AG10803 (cell line): ENCODE data around the gene LPAR2.

Experiments
- DNase-seq: peaks from one replicate; pipeline ENCODE4 v3.0.0; 2010; ENCODE audit warnings: low read depth
- H3K4me3 ChIP-seq: 2 replicates; pipeline ENCODE4 v1.5.1; 2011; ENCODE audit warnings: mild to moderate bottlenecking, low read length, control low read depth
- TF ChIP-seq, protein P1 (sequence below): conservative IDR thresholded peaks from 2 replicates; pipeline ENCODE4 v1.5.1; 2011; ENCODE audit warnings: mild to moderate bottlenecking, low read length, control low read depth, inconsistent platforms

The LPAR2 gene

DNA sequence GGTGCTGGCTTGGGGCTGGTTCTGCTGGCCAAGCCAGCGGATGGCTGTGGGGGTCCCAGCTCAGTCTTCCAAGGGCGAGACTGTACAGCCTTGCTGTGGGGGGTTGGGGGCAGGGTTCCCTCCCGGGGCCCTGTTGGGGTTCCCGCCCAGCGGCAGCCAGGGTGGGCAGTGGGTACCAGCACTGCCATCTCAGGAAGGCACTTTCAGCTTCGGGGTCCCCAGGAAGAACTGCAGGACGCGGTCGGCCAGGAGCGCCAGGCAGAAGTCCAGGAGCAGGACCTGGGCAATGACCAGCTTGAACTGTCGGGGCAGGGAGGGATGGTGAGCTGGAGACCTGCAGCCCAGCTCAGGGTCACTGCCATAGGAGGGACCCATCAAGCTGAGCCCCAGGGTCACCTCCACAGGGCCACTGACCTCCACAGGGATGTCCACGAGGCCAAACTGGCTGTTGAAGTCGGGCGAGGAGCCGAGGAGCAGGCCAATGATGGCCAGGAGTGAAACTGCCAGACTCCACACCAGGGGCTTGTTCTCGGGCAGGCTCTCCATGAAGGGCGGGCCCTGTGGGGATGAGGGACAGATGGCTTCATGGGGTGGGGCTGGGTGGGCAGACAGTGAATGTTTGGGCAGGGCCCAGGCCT lies 17.3 kb upstream of the LPAR2 start:
- no peak for DNase-seq
- TF ChIP-seq, protein P1, sequence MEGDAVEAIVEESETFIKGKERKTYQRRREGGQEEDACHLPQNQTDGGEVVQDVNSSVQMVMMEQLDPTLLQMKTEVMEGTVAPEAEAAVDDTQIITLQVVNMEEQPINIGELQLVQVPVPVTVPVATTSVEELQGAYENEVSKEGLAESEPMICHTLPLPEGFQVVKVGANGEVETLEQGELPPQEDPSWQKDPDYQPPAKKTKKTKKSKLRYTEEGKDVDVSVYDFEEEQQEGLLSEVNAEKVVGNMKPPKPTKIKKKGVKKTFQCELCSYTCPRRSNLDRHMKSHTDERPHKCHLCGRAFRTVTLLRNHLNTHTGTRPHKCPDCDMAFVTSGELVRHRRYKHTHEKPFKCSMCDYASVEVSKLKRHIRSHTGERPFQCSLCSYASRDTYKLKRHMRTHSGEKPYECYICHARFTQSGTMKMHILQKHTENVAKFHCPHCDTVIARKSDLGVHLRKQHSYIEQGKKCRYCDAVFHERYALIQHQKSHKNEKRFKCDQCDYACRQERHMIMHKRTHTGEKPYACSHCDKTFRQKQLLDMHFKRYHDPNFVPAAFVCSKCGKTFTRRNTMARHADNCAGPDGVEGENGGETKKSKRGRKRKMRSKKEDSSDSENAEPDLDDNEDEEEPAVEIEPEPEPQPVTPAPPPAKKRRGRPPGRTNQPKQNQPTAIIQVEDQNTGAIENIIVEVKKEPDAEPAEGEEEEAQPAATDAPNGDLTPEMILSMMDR, result no peak
- no peak overlapping the region for H3K4me3 ChIP-seq

DNA sequence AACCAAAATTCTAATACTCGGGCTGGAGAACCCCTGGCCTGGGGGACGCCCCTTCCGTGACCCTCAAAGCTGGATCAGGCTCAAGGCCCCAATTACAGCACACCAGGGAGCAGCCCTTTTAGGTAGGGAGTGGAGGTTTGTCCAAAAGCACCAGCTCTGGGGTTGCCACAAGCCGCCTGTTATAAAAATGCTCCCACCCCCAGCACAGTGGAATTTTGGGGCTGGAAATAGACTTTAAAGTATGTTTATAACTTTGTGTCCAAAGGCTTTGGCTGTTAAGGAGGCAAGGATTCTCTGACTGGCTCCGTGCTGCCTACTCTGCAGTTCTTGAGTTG lies 16.0 kb upstream of the LPAR2 start:
- H3K4me3 ChIP-seq, result no peak overlapping the region
- TF ChIP-seq, protein P1, result no peak
- DNase-seq, result no peak

DNA sequence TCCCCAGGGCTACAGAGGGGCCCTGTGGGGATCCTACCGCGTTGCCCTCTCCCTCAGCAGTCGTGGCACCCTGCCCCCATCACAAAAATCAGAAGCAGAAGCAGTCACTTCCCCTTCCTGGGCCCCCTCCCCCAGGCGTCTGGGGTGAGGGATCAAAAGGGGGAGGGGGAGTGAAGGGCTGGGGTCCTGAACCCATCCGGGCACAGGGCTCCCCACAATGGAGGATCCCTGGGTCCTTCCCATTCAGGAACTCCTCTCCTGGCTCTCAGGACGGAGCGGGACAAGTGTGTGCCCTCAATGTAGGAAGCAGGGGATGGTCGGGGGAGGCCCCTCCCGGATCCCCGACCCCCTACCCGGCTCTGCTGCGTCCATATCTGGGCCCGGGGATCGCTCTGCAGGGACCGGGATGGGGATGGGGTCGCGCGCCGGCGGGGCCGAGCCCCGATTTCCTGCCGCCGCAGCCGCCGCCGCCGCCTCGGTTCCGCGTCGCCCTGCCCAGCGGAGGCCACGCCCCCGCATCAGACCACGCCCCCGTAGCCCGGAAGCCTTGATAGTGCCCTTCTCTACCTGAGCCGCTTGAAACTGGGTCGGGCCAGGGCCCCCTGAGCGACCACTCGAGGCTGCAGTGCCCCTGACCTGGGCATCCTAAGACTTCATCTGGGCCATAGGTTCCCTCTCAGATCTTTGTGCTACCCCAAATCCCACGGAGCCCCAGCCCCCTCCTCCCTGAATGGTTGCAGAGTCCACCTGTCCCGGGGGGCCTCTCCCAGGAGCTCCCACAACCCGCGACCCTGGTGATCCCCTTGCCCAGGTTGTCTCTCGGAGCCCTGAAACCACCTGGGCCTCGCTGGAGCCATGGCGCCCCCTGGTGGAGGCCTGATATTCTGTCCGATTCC lies 15.4 kb upstream of the LPAR2 start, which contains the start of gene GMIP:
TSS of gene GMIP (minus strand) at position 500 of the 896 bp plus-strand sequence. CDS start at position 372, 128 bp downstream.
- TF ChIP-seq, protein P1, result peak; percentile 77
- H3K4me3 ChIP-seq, result peak within 1 kb of the TSS; percentile 89
- peak; percentile 28 for DNase-seq

DNA sequence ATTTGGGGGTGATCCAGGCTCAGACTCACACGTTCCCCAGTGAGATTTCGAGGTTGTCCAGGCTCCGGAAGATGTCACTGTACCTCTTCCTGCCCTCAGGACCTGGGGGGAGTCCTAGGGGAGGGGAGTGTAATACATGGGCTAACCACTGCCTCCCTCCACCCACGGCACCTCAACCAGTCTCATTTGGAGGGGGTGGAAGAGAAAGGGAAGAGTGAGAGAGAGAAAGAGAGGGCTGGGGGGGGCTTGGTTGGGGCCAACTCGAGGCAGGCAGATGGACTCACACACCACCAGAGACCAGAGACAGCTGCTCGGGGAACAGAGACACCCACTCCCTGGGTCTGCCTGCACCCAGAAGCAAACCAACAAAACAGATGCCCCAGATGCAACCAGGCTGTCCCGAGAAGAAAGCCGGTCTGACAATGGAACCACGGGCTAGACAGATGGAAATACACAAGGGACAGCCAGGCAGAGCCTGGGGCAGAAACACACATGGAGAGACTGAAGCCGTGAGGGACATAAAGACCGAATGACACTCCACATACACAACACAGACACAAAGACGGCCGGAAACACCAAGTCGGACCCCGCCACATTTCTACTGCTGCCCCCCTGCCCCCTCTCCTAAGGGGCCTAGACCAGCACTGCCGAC lies 14.6 kb upstream of the LPAR2 start:
- peak overlapping the region; percentile 89 for H3K4me3 ChIP-seq
- peak; percentile 8 for DNase-seq
- TF ChIP-seq, protein P1, result no peak

DNA sequence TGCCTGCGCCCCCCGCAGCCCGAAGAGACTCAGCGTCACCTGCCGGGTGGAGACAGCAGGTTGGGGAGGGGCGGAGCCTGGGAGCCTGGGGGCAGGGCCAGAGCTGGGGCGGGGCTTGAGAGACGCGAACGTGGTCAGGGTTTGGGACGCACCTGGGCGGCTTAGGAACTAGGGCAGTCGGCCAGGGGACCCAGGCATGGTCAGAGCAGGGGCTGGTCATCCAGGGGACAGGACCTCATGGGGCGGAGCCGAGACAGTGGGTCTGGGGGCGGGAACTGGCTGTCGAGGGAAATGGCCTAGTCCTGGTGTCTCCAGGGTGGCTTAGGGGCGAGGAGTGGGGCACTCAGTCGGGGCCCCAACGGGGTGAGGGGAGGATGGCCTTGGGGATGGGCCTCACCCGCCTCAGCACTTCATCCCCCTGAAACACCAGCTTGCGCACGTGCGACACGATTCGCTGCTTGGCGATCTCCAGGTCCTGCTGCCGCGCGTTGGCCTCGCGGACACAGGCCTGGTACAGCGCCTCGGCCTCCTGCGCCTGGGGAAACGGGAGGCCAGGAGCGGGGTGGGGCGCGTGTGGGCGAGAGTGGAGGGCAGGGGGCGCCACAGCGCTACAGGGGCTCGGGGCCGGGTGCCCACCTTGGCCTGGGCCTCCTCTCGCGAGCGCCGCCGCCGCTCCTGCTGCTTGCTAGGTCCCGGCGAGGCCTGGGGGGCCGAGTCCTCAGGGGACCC lies 9.7 kb upstream of the LPAR2 start:
- DNase-seq, result no peak
- H3K4me3 ChIP-seq, result no peak overlapping the region
- TF ChIP-seq, protein P1, result no peak

DNA sequence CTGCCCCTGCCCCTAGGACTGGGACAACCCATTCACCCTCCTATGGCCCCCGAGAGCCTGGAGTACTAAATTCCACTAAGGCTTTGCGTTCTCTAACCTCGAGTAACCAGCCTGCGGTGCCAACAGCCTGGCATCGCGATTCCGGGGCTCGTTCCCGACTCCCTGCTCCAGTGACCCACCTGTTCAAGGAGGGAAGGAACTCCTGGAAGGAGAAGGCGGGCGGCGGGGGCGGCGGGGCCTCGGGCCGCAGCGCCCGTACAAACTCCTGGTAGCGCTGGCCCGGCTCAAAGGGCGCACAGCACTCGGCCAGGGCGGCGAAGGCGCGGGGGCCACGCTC lies 9.1 kb upstream of the LPAR2 start:
- TF ChIP-seq, protein P1, result no peak
- DNase-seq, result no peak
- H3K4me3 ChIP-seq, result no peak overlapping the region
